Gastrocnemius medialis (tissue), 4 donors: ENCODE data around the gene ABCB6. TPM values are rescaled to one million over a fixed set of nuclear protein-coding genes. Genes with fewer than 3 reads are reported as not detected.

Experiments
- ATAC-seq, 2 donors: fragments of 150-250 bp; one replicate each; pipeline ENCODE4 v1.9.1; 2016
- DNase-seq, 2 donors: peaks; one replicate each; pipeline ENCODE4 v3.0.0-alpha.2; 2019
- H3K27ac ChIP-seq, 4 donors: fragments of 200-600 bp; sonication (generic); 1 replicate in 1 of 4; 2 replicates in 3 of 4; pipeline ENCODE4 v1.5.1; 2016 to 2018; ENCODE audit warnings: mild to moderate bottlenecking in 2 of 4, moderate library complexity in 1 of 4
- H3K27me3 ChIP-seq, 3 donors: fragments of 200-600 bp; sonication (generic) in 2 of 3; 1 replicate in 1 of 3; 2 replicates in 2 of 3; pipeline versions ENCODE4 v1.5.1 to v1.6.0; 2016 to 2019; ENCODE audit warnings: mild to moderate bottlenecking in 1 of 3, moderate library complexity in 1 of 3
- H3K36me3 ChIP-seq, 2 donors: fragments of 200-600 bp; sonication (generic) in 1 of 2; one replicate each; pipeline ENCODE4 v1.5.1; 2017 to 2018
- H3K4me1 ChIP-seq, 2 donors: fragments of 200-600 bp; sonication (generic) in 1 of 2; one replicate each; pipeline ENCODE4 v1.5.1; 2016 to 2017; ENCODE audit warnings: mild to moderate bottlenecking in 2 of 2
- H3K4me3 ChIP-seq, 4 donors: fragments of 200-600 bp; sonication (generic) in 3 of 4; 1 replicate in 1 of 4; 2 replicates in 3 of 4; pipeline ENCODE4 v1.5.1; 2016 to 2019; ENCODE audit warnings: mild to moderate bottlenecking in 2 of 4
- H3K9me3 ChIP-seq, 3 donors: fragments of 200-600 bp; sonication (generic) in 2 of 3; 1 replicate in 1 of 3; 2 replicates in 2 of 3; pipeline ENCODE4 v1.5.1; 2016 to 2019
- CTCF ChIP-seq, 5 experiments: fragments of 450-650 bp in 3 of 5; fragments of 200-600 bp in 2 of 5; sonication (generic) in 2 of 5; IDR thresholded peaks in 4 of 5; conservative IDR thresholded peaks in 1 of 5; 1 replicate in 4 of 5; 2 replicates in 1 of 5; pipeline ENCODE4 v1.5.1; 2016 to 2019; ENCODE audit warnings: antibody characterized with exemption in 5 of 5, mild to moderate bottlenecking in 3 of 5, moderate library complexity in 3 of 5
- POLR2A ChIP-seq, 2 donors: fragments of 450-650 bp; IDR thresholded peaks; one replicate each; pipeline ENCODE4 v1.6.1; 2017; ENCODE audit warnings: antibody characterized with exemption in 2 of 2, mild to moderate bottlenecking in 2 of 2, moderate library complexity in 2 of 2
- in situ Hi-C, 4 donors: fragments of 200-750 bp; cut with MboI; loops; one replicate each; pipeline versions ENCODE4 v1.15.0 to v1.8.0; 2017; ENCODE audit warnings: low sequenced_read_pairs in 4 of 4
- intact Hi-C: fragments of 100-400 bp; cut with DNase I; formaldehyde crosslinking; loops from one replicate; pipeline ENCODE4 v1.15.1; 2023; ENCODE audit warnings: low total_unique reads
- total RNA-seq, 4 donors: library from RNA; depleted of rRNA; stranded (reverse); fragments of >200 nt; gene quantifications; one replicate each; pipeline versions ENCODE4 v1.1.0 to v1.2.3, GENCODE V29; 2016

Gene ABCB6
- total RNA-seq: 10 to 100 TPM; 15.0 to 45.8 (median 31.8) TPM

GRCh38 chr2:219218732-219219701 is at the start of gene ABCB6:
TSS of gene ABCB6 (minus strand) at chr2:219218958. CDS start at chr2:219218673, 285 bp downstream.
- TF ChIP-seq CTCF (IDR thresholded peaks at IDR 0.05 in 4 of 5, conservative IDR thresholded peaks at IDR 0.05 in 1 of 5) (no peak), POLR2A (IDR thresholded peaks at IDR 0.05) (peak; percentile 54 to 78)
- peak within 1 kb of the TSS; percentile 87 to 99 (median 94) for H3K27ac ChIP-seq
- no peaks in the 10 kb centered on the region for H3K27me3 ChIP-seq
- ATAC-seq: peak; percentile 82 to 84
- in situ Hi-C loops: no loop called here
- peaks cover 5 to 69% of the 10 kb centered on the region in 2 donors for H3K36me3 ChIP-seq
- H3K4me1 ChIP-seq: peaks cover 19 to 29% of the 10 kb centered on the region in 2 donors
- intact Hi-C loops: loop anchor here (1.0 kb wide), 2 partner anchors 10 to 41 kb away; partner anchors contain the start of genes ANKZF1, ATG9A and RETREG2
- no peaks in the 10 kb centered on the region for H3K9me3 ChIP-seq
- DNase-seq: peak; percentile 96 to 98
- peak within 1 kb of the TSS; percentile 55 to 74 (median 64) for H3K4me3 ChIP-seq

DNA sequence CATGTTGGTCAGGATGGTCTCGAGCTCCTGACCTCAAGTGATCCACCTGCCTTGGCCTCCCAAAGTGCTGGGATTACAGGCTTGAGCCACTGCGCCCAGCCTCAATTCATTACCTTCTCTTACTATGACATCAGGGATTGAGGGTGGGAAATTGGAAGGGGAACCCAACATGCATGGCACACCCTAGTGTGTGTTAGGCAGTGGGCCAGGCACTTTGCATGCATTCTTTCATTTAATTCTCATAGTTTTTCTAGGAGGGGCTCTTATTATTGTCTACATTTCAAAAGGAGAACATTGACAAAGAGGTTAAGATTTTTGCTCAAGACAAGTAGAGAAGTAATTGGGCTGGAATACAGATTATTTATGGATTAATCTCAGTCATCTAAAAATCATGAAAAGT is 49.5 kb upstream of the ABCB6 start:
- TF ChIP-seq POLR2A (IDR thresholded peaks at IDR 0.05): no peak
- TF ChIP-seq CTCF (IDR thresholded peaks at IDR 0.05 in 4 of 5, conservative IDR thresholded peaks at IDR 0.05 in 1 of 5): no peak
- no peaks in the 10 kb centered on the region for H3K27me3 ChIP-seq
- no peaks in the 10 kb centered on the region for H3K36me3 ChIP-seq
- H3K4me1 ChIP-seq: no peaks in the 10 kb centered on the region
- no peak overlapping the region for H3K27ac ChIP-seq
- intact Hi-C loops: no loop called here
- no peak overlapping the region for H3K4me3 ChIP-seq
- H3K9me3 ChIP-seq: no peaks in the 10 kb centered on the region
- DNase-seq (no peak), ATAC-seq (no peak)
- in situ Hi-C loops: no loop called here

DNA sequence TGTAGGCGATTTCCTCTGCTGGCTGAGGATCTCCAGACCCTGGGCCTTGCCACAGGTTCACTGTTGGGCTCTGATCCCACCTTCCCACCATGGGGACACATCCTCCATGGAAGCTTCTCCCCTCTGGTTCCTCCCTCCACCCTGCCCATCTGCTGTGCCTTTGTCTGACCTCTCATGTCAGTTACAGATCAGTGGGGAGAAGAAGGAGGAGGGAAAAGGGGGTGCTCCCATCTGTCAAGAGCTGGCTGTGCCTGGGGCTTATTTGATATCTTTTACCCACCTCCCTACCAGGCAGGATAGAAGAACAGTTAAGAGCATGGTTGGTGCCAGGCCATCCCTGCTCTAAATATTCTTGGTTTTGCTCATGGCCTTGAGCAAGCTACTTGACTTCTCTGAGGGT is 48.1 kb upstream of the ABCB6 start:
- no peaks in the 10 kb centered on the region for H3K4me1 ChIP-seq
- no peaks in the 10 kb centered on the region for H3K36me3 ChIP-seq
- no peak overlapping the region for H3K27ac ChIP-seq
- no peak overlapping the region for H3K4me3 ChIP-seq
- no peaks in the 10 kb centered on the region for H3K9me3 ChIP-seq
- no peaks in the 10 kb centered on the region for H3K27me3 ChIP-seq
- TF ChIP-seq CTCF (IDR thresholded peaks at IDR 0.05 in 4 of 5, conservative IDR thresholded peaks at IDR 0.05 in 1 of 5): no peak
- no peak for TF ChIP-seq POLR2A (IDR thresholded peaks at IDR 0.05)
- intact Hi-C loops (no loop called here), in situ Hi-C loops (no loop called here)
- ATAC-seq: no peak
- no peak for DNase-seq

DNA sequence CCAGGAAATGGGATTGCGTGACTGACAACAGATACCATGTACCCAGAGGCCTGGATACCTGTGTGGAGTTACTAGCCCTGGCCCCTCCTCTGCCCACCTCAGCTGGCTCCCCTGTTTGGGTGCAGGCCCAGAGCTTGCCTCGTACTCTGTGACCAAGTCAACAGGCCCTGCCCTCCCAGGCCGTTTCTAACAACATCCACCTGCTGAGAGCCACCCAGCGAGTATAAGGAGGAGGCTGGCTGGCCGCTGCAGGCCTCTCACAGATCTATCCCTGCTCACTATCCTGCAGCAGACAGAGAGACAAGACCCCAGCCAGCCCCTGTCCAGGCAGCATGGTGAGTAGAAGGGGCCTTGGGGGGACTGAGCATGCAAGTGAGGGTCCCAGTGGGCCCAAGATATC is 47.5 kb upstream of the ABCB6 start:
- ATAC-seq (no peak), DNase-seq (no peak)
- H3K27ac ChIP-seq: no peak overlapping the region
- H3K4me3 ChIP-seq: no peak overlapping the region
- intact Hi-C loops (no loop called here), in situ Hi-C loops (no loop called here)
- no peaks in the 10 kb centered on the region for H3K36me3 ChIP-seq
- TF ChIP-seq POLR2A (IDR thresholded peaks at IDR 0.05) (no peak), CTCF (IDR thresholded peaks at IDR 0.05 in 4 of 5, conservative IDR thresholded peaks at IDR 0.05 in 1 of 5) (no peak)
- H3K9me3 ChIP-seq: no peaks in the 10 kb centered on the region
- H3K4me1 ChIP-seq: no peaks in the 10 kb centered on the region
- H3K27me3 ChIP-seq: no peaks in the 10 kb centered on the region
